A673 (cell line): Measurements from ENCODE around the gene FOXJ3. TPM values are rescaled to one million over a fixed set of nuclear protein-coding genes. Genes with fewer than 3 reads are reported as not detected.

Experiments
- BruUV-seq: library from RNA; stranded (reverse); fragments of 400-500 nt; replicated peaks from 2 replicates; lab custom pipeline; 2021; lab: Mats Ljungman, UMichigan
- CTCF ChIA-PET: fragments of 300-600 bp; sonication (Branson Sonifier 250); formaldehyde crosslinking; loops from one replicate; lab custom pipeline; 2022; ENCODE audit warnings: antibody characterized with exemption; lab: Charles Lee
- POLR2A ChIA-PET: fragments of 300-600 bp; sonication (Branson Sonifier 250); formaldehyde crosslinking; loops from one replicate; lab custom pipeline; 2022; ENCODE audit warnings: antibody characterized with exemption; ENCODE audit not compliant: low non-redundant PET; lab: Charles Lee
- DNase-seq: peaks from one replicate; pipeline ENCODE4 v3.0.0-alpha.2; 2015; ENCODE audit warnings: low spot score
- H3K27ac ChIP-seq: fragments of 200-600 bp; sonication (generic); 2 replicates; pipeline ENCODE4 v1.5.1; 2016; ENCODE audit warnings: mixed run types, low read depth, mild to moderate bottlenecking, mixed read lengths, antibody characterized with exemption, low read length; ENCODE audit not compliant: poor library complexity, severe bottlenecking
- H3K27me3 ChIP-seq: fragments of 200-600 bp; sonication (generic); replicated peaks from 2 replicates; pipeline ENCODE4 v1.6.1; 2017; ENCODE audit warnings: mixed run types, low read depth, mild to moderate bottlenecking, mixed read lengths, antibody characterized with exemption, low read length; ENCODE audit not compliant: insufficient read depth, poor library complexity
- H3K36me3 ChIP-seq: fragments of 200-600 bp; sonication (generic); 2 replicates; pipeline ENCODE4 v1.6.1; 2016; ENCODE audit warnings: mixed run types, mild to moderate bottlenecking, mixed read lengths, antibody characterized with exemption, low read length; ENCODE audit not compliant: insufficient read depth, poor library complexity, severe bottlenecking
- H3K4me1 ChIP-seq: fragments of 200-600 bp; sonication (generic); 2 replicates; pipeline ENCODE4 v1.6.1; 2017; ENCODE audit warnings: mixed run types, mild to moderate bottlenecking, mixed read lengths, antibody characterized with exemption, low read length; ENCODE audit not compliant: insufficient read depth, poor library complexity, severe bottlenecking
- H3K4me3 ChIP-seq: fragments of 200-600 bp; sonication (generic); 2 replicates; pipeline ENCODE4 v1.5.1; 2016; ENCODE audit warnings: low read depth, mixed run types, mild to moderate bottlenecking, mixed read lengths, low read length; ENCODE audit not compliant: poor library complexity, severe bottlenecking
- H3K9me3 ChIP-seq: fragments of 200-600 bp; sonication (generic); 2 replicates; pipeline ENCODE4 v1.6.1; 2016; ENCODE audit warnings: mixed run types, low read depth, mild to moderate bottlenecking, mixed read lengths, antibody characterized with exemption, low read length; ENCODE audit not compliant: poor library complexity, severe bottlenecking
- CTCF ChIP-seq: fragments of 300-800, 200-600 bp; sonication (generic); conservative IDR thresholded peaks from 2 replicates; pipeline ENCODE4 v1.5.1; 2017; ENCODE audit warnings: low read depth, mild to moderate bottlenecking, antibody characterized with exemption, low read length, moderate library complexity, mixed read lengths
- EZH2 ChIP-seq: fragments of 200-600 bp; sonication (generic); IDR thresholded peaks from 2 replicates; pipeline ENCODE4 v1.6.1; 2017; ENCODE audit warnings: borderline replicate concordance, low read depth, mild to moderate bottlenecking, mixed read lengths, antibody characterized with exemption, low read length; ENCODE audit not compliant: poor library complexity, severe bottlenecking
- intact Hi-C: fragments of 100-400 bp; cut with micrococcal nuclease; formaldehyde crosslinking; loops from one replicate; pipeline ENCODE4 v1.10.0; 2022; ENCODE audit not compliant: unreplicated experiment
- total RNA-seq: library from RNA; stranded (reverse); gene quantifications from 2 replicates; pipeline ENCODE4 v1.2.3, GENCODE V29; 2021

Gene FOXJ3
- total RNA-seq, 1 experiment from 2014 or later, result 57.9 TPM

GRCh38 chr1:42164551-42165420 lies 170.2 kb downstream of the FOXJ3 start, which contains the start of gene GUCA2A:
GUCA2A (minus strand) TSS chr1:42164745; CDS start chr1:42164712, 33 bp downstream.
- Histone ChIP-seq H3K36me3 (no peaks in the 10 kb centered on the region), H3K4me1 (no peaks in the 10 kb centered on the region), H3K27ac (no peak within 1 kb of the TSS), H3K4me3 (no peak within 1 kb of the TSS), H3K9me3 (peaks cover 6% of the 10 kb centered on the region), H3K27me3 (no peaks in the 10 kb centered on the region)
- intact Hi-C loops, result no loop called here
- ChIA-PET POLR2A (no interaction called here), CTCF (no interaction called here)
- DNase-seq, result no peak
- BruUV-seq, result no TSS peak
- TF ChIP-seq EZH2 (no peak), CTCF (no peak)

- H3K4me1 ChIP-seq, result no peaks in the 10 kb centered on the region
- intact Hi-C loops, result no loop called here
- H3K36me3 ChIP-seq, result no peaks in the 10 kb centered on the region
- no peak for TF ChIP-seq EZH2
- no peak for TF ChIP-seq CTCF
- H3K27ac ChIP-seq, result no peak overlapping the region
- H3K9me3 ChIP-seq, result peaks cover 6% of the 10 kb centered on the region
- no peaks in the 10 kb centered on the region for H3K27me3 ChIP-seq
- no peak for DNase-seq
- no TSS peak for BruUV-seq
- ChIA-PET POLR2A (no interaction called here), CTCF (interaction anchor here (1.4 kb wide), 1 partner anchor 10 kb away, joined by 4 read pairs; no protein-coding TSS in a partner anchor)
- H3K4me3 ChIP-seq, result no peak overlapping the region
These were observed 171.2 kb downstream of the FOXJ3 start for GRCh38 chr1:42163536-42164503.

- Histone ChIP-seq H3K4me3 (no peak overlapping the region), H3K27me3 (no peaks in the 10 kb centered on the region), H3K36me3 (no peaks in the 10 kb centered on the region), H3K27ac (no peak overlapping the region), H3K4me1 (no peaks in the 10 kb centered on the region), H3K9me3 (peaks cover 6% of the 10 kb centered on the region)
- BruUV-seq, result no TSS peak
- ChIA-PET POLR2A (no interaction called here), CTCF (interaction anchor here (1.4 kb wide), 1 partner anchor 11 kb away, joined by 4 read pairs; no protein-coding TSS in a partner anchor)
- intact Hi-C loops, result no loop called here
- no peak for DNase-seq
- TF ChIP-seq EZH2 (no peak), CTCF (no peak)
These were observed 171.9 kb downstream of the FOXJ3 start for GRCh38 chr1:42163114-42163513.
